Sigmoid colon (tissue), 7 donors: Measurements from ENCODE around the gene TSPAN17. TPM values are rescaled to one million over a fixed set of nuclear protein-coding genes. Genes with fewer than 3 reads are reported as not detected.

ENCODE experiments used
- DNase-seq: peaks from one replicate; pipeline ENCODE4 v3.0.0-alpha.2; 2019
- H3K27ac ChIP-seq, 4 donors: fragments of 200-600 bp; sonication (generic); one replicate each; pipeline ENCODE4 v1.5.1; 2016 to 2019; ENCODE audit warnings: mild to moderate bottlenecking in 1 of 4
- H3K27me3 ChIP-seq, 3 donors: fragments of 200-600 bp; sonication (generic); one replicate each; pipeline ENCODE4 v1.5.1; 2019; ENCODE audit warnings: mild to moderate bottlenecking in 1 of 3
- H3K36me3 ChIP-seq, 4 donors: fragments of 200-600 bp; sonication (generic); one replicate each; pipeline ENCODE4 v1.5.1; 2016 to 2019
- H3K4me1 ChIP-seq, 4 donors: fragments of 200-600 bp; sonication (generic); one replicate each; pipeline ENCODE4 v1.5.1; 2017 to 2019
- H3K4me3 ChIP-seq, 4 donors: fragments of 200-600 bp; sonication (generic); one replicate each; pipeline ENCODE4 v1.5.1; 2017 to 2019; ENCODE audit warnings: mild to moderate bottlenecking in 2 of 4, moderate library complexity in 1 of 4
- H3K9me3 ChIP-seq, 4 donors: fragments of 200-600 bp in 3 of 4; sonication (generic) in 3 of 4; one replicate each; pipeline versions ENCODE4 v1.5.1 to v1.6.1; 2013 to 2019
- CTCF ChIP-seq, 4 experiments: fragments of 450-650 bp in 3 of 4; fragments of 200-600 bp in 1 of 4; IDR thresholded peaks; one replicate each; pipeline ENCODE4 v1.5.1; 2016 to 2019; ENCODE audit warnings: antibody characterized with exemption in 4 of 4, mild to moderate bottlenecking in 3 of 4, moderate library complexity in 2 of 4
- EP300 ChIP-seq, 4 donors: sonication (generic); formaldehyde crosslinking; IDR thresholded peaks; one replicate each; pipeline ENCODE4 v1.6.1; 2017; ENCODE audit warnings: antibody characterized with exemption in 4 of 4
- POLR2A ChIP-seq, 2 donors: fragments of 450-650 bp; IDR thresholded peaks; one replicate each; pipeline ENCODE4 v1.6.1; 2016; ENCODE audit warnings: antibody characterized with exemption in 2 of 2, mild to moderate bottlenecking in 2 of 2, moderate library complexity in 2 of 2
- POLR2AphosphoS5 ChIP-seq, 4 donors: sonication (generic); formaldehyde crosslinking; IDR thresholded peaks; one replicate each; pipeline ENCODE4 v1.6.1; 2017; ENCODE audit warnings: antibody characterized with exemption in 4 of 4
- WGBS, 2 donors: extraction: QIAGEN DNeasy Blood & Tissue Kit; methylation state at CpG; one replicate each; pipeline ENCODE4 v1.1.7; 2013; 5-methylcytosine and 5-hydroxymethylcytosine counted together
- intact Hi-C: fragments of 100-400 bp; cut with DNase I; formaldehyde crosslinking; loops from one replicate; pipeline ENCODE4 v1.15.1; 2023
- polyA plus RNA-seq, 3 donors: library from polyadenylated mRNA; stranded (reverse); fragments of 200-250 nt; gene quantifications; one replicate each; pipeline ENCODE4 v1.2.3, GENCODE V29; 2013
- small RNA-seq, 3 donors: library from RNA; depleted of rRNA; stranded (forward); fragments of <200 nt; gene quantifications; one replicate each; pipeline ENCODE3, GENCODE V24; 2016
- total RNA-seq, 4 donors: library from RNA; depleted of rRNA; stranded (reverse); fragments of >200 nt; gene quantifications; one replicate each; pipeline ENCODE4 v1.1.0, GENCODE V29; 2016
- donor health status: healthy with polysubstance abuse.
- donor health status: Bipolar disorder and iron deficiency.
- donor health status: healthy.

Gene TSPAN17
- total and polyA plus RNA-seq, 7 donors = 7.4 to 37.7 (median 21.7) TPM

GRCh38 chr5:176704817-176705216 is 57.5 kb downstream of the TSPAN17 start:
- H3K4me3 ChIP-seq = no peak overlapping the region
- 72 to 80% methylated on average over 12 of the region's 12 CpGs for WGBS, 2 donors
- H3K36me3 ChIP-seq = no peaks in the 10 kb centered on the region
- H3K27me3 ChIP-seq = peaks cover 0 to 22% (median 0%) of the 10 kb centered on the region in 3 donors
- H3K9me3 ChIP-seq = no peaks in the 10 kb centered on the region
- intact Hi-C loops = no loop called here
- DNase-seq = no peak
- H3K4me1 ChIP-seq = no peaks in the 10 kb centered on the region
- no peak for TF ChIP-seq CTCF (IDR thresholded peaks at IDR 0.05)
- no peak for TF ChIP-seq POLR2AphosphoS5 (IDR thresholded peaks at IDR 0.05)
- TF ChIP-seq POLR2A (IDR thresholded peaks at IDR 0.05) = no peak
- TF ChIP-seq EP300 (IDR thresholded peaks at IDR 0.05) = no peak
- H3K27ac ChIP-seq = no peak overlapping the region

Small RNA genes lying within 50 kb of the gene (small RNA-seq; reads per million reads assigned to genes)
- 0 reads per million in 3 donors for gene MIR4281

Other genes starting within 250 kb of the TSPAN17 start
- gene CLTB, start 230.9 kb upstream of the TSPAN17 start, total RNA-seq = 100 to 1,000 TPM; 129 to 163 (median 156) TPM
- gene CLTB, start 230.9 kb upstream of the TSPAN17 start, polyA plus RNA-seq = 100 to 1,000 TPM; 274 to 403 (median 280) TPM
- gene FAF2, start 199.1 kb upstream of the TSPAN17 start, total RNA-seq = 10 to 100 TPM; 18.5 to 24.6 (median 19.1) TPM
- 10 to 100 TPM in 1 of 3 donors, 1 to 10 TPM in 2; 4.2 to 19.8 (median 4.4) TPM for gene FAF2, start 199.1 kb upstream of the TSPAN17 start, polyA plus RNA-seq
- 10 to 100 TPM in 2 of 4 donors, 1 to 10 TPM in 2; 7.6 to 15.0 (median 11.1) TPM for gene RNF44, start 110.1 kb upstream of the TSPAN17 start, total RNA-seq
- 10 to 100 TPM; 18.0 to 64.0 (median 25.4) TPM for gene RNF44, start 110.1 kb upstream of the TSPAN17 start, polyA plus RNA-seq
- gene CDHR2, start 98.1 kb upstream of the TSPAN17 start, total RNA-seq = 1 to 10 TPM in 1 of 4 donors, under 1 TPM in 1, not detected in 2; 0.71 to 1.1 TPM
- gene CDHR2, start 98.1 kb upstream of the TSPAN17 start, polyA plus RNA-seq = 10 to 100 TPM in 2 of 3 donors, 1 to 10 TPM in 1; 9.6 to 57.9 (median 47.9) TPM
- 1 to 10 TPM in 2 of 4 donors, under 1 TPM in 2; 0.33 to 1.6 (median 0.81) TPM for gene GPRIN1, start 37.3 kb upstream of the TSPAN17 start, total RNA-seq
- 1 to 10 TPM in 1 of 3 donors, under 1 TPM in 2; 0.60 to 1.4 (median 0.69) TPM for gene GPRIN1, start 37.3 kb upstream of the TSPAN17 start, polyA plus RNA-seq
- gene SNCB, start 16.9 kb upstream of the TSPAN17 start, total RNA-seq = 1 to 10 TPM in 1 of 4 donors, not detected in 3; 2.2 TPM
- under 1 TPM in 1 of 3 donors, not detected in 2; 0.23 TPM for gene SNCB, start 16.9 kb upstream of the TSPAN17 start, polyA plus RNA-seq
- under 1 TPM in 1 of 4 donors, not detected in 3; 0.36 TPM for gene EIF4E1B, start 16.8 kb upstream of the TSPAN17 start, total RNA-seq
- not detected for gene EIF4E1B, start 16.8 kb upstream of the TSPAN17 start, polyA plus RNA-seq
- gene UNC5A, start 163.1 kb downstream of the TSPAN17 start, total RNA-seq = not detected
- gene UNC5A, start 163.1 kb downstream of the TSPAN17 start, polyA plus RNA-seq = under 1 TPM in 2 of 3 donors, not detected in 1; 0.34 to 0.60 TPM